GM12874 (cell line): ENCODE data around the gene MED12L.

Source experiments
- TF ChIP-seq, protein P1 (sequence below): IDR thresholded peaks from 2 replicates; pipeline ENCODE4 v1.5.1; 2011; ENCODE audit warnings: low read depth, mild to moderate bottlenecking, control low read depth, low read length, moderate library complexity; ENCODE audit not compliant: insufficient read depth

MED12L gene

DNA sequence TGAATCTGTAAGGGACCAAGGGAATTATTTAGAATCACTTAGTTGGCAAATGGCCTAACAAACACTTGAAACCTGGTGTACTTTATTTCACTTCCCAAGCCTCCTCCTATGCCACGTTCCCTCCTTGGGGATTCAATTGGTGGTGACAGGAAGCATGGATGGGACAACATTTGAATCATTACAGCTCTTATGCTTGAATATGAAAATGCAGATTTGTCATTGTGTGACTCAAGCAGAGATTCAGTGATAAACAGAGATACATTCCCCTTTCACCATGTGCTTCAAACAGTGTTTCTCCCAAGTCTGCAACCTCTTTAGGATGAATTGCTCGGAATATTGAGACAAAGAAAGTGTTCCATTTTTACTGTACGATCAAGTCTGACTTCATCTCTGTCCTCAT lies 32.7 kb upstream of the MED12L start:
- TF ChIP-seq, protein P1, sequence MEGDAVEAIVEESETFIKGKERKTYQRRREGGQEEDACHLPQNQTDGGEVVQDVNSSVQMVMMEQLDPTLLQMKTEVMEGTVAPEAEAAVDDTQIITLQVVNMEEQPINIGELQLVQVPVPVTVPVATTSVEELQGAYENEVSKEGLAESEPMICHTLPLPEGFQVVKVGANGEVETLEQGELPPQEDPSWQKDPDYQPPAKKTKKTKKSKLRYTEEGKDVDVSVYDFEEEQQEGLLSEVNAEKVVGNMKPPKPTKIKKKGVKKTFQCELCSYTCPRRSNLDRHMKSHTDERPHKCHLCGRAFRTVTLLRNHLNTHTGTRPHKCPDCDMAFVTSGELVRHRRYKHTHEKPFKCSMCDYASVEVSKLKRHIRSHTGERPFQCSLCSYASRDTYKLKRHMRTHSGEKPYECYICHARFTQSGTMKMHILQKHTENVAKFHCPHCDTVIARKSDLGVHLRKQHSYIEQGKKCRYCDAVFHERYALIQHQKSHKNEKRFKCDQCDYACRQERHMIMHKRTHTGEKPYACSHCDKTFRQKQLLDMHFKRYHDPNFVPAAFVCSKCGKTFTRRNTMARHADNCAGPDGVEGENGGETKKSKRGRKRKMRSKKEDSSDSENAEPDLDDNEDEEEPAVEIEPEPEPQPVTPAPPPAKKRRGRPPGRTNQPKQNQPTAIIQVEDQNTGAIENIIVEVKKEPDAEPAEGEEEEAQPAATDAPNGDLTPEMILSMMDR: no peak

DNA sequence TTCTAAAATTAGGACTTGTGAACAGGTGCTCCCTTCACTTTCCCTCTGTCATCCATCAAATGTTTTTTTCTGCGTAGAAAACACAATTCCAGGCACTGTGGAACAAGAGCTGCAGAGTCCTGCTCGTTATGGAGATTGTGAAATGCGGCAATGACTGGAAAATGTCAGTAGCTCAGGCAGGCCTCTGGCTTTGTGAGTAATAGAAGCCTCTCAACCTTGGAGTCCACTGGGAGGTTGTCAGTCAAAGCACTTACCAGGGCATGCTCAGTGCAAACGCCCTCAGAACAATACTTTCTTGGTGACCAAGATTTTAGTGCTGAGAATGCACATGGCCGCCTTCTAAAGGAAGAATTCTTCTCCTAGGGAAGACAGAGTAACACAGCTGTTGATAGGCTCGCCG lies 26.7 kb upstream of the MED12L start:
- TF ChIP-seq, protein P1: no peak

DNA sequence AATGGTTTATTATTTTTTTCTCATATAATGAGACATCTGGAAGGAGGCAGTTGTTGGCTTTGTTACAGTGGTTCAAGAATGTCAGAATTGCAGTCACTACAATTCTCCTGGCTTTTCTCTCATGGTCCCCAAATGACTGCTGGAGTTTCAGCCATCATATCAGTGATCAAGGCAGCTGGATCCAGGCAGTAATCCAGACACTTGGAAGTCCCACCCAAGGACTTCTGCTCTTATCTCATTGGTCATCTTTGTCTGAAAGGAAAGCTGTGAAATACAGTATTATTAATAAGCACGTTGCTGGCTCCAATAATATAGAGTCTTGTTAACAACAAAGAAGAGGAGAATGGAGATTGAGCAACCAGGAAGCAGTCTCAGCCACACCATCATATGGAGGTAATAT lies 22.9 kb upstream of the MED12L start:
- TF ChIP-seq, protein P1: no peak

DNA sequence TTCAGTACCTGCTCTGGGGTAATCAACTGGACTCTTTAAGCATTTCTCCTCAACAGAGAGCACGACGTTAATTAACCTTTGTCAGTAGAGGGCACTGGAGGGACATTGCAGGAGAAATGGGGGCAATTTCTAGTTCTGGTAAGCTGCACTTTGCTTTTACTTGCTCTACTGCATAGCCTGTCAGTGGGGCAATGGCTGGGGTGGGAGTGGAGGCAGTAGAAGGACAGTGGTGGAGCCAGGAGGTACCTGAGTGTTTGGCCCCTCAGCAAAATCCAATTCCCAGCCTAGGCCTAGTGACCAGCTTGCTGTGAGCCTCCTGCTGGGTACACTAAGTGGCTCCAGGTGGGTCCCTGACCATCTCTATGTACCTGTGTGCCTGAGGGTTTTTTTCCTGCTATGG lies 18.3 kb upstream of the MED12L start:
- TF ChIP-seq, protein P1: 0 out of 2 replicates have a peak, but pooled peaks have one; percentile 12

DNA sequence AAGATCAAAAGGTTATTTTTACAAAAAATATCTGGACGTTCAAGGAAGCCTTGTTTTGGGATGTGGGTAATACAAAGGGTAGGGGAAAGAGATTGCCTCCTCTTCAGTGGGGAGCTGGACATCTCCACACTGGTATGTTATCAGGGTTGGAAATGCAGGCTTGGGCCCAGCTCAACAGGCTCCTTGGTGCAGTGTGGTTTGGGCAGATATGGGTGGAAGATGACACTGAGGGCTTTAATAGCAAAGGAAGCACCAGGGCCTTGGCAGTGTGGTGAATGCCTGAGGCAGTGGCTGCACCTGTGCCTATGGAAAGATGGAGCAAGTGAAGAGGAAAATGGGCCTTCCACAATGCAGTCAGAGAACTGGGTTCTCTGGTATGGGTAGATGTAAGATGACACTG lies 11.2 kb upstream of the MED12L start:
- TF ChIP-seq, protein P1: no peak

DNA sequence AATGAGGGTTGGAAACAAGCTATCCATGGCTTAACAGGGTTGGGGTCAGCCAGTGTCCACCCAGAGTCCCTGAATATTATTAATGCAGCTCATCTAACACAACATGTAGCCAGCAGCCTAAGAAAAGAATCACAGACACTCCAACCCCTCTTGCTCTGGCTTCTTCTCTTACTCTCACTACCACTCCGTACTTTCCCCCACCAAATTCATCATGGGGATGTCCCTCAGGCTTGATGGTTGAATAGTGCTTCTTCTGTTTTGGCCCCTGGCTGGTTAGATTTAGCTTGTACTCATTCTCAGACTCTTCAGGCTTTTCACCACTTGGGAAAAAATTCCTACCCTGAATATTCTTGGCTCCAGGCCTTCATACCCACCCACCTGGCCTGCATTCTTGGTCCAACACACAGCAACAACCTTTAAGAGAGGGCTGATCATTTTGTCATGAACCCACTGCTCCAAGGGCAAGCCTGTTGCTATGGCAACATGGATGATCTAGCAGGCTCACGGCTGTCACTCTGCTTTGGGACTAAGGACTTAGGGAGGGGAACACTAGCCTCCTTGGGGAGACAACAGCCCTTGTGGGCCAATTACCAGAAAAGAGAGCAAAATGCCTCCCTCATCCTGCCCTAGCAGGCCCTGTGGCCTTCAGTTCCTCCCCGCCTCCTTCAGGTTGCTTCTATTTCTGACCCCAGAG lies 9.4 kb upstream of the MED12L start:
- TF ChIP-seq, protein P1: no peak

DNA sequence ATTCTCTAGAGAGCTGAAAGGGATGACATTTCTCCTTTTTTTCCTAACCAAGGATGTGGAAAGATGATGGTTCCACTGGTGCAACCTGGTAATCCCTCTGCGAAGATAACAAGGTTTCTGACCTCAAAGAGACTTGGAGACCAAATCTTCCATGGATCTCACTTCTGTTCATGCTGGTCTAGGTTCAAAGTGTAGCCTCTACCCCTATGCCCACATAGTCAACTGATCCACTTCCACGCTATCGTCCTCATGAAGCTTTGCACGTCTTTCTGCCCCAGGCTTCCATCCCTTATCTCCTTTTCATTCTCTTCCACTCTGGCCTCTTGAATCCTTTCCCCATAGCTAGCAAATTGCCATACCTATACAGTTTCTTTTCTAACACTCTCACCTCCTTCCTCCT lies 8.8 kb upstream of the MED12L start:
- TF ChIP-seq, protein P1: no peak
